ENCODE data around the gene MSMB. TPM values are rescaled to one million over a fixed set of nuclear protein-coding genes. Genes with fewer than 3 reads are reported as not detected.

The MSMB gene
- total RNA-seq, 1 experiment from 2014 or later, result not detected

DNA sequence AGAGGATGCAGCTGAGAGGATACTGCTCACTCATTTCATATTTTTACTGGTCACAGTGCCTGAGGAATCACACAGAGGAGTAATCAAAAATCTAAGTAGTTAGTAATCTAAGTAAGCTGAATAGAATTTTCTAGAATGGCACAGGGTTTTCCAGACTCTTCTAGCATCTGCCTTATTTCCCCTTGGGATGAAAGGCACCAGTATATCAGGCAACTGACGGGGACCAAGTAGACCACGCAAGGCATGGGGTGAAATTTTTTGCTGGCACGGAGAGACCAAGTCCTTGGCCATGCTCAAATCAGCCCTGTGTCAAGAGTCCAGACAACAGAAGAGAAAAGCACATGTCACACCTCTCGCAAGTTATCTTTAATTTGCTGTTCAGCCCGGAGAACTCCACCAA lies 29.9 kb downstream of the MSMB start:
- POLR2A ChIA-PET, result no interaction called here
- DNase-seq (ENCODE audit: low spot score) (no peak), ATAC-seq (no peak)
- Mint-ChIP-seq H3K9me3 (no peaks in the 10 kb centered on the region), H3K4me1 (peaks cover 20% of the 10 kb centered on the region), H3K27me3 (ENCODE audit: low read depth) (no peaks in the 10 kb centered on the region), H3K27ac (no peak overlapping the region), H3K36me3 (peaks cover 29% of the 10 kb centered on the region), H3K4me3 (no peak overlapping the region)
- CTCF ChIA-PET, result no interaction called here
- TF ChIP-seq MXD4 (CRISPR knock-in tag; IDR thresholded peaks at IDR 0.05; ENCODE audit: borderline replicate concordance), result no peak
- no peak for TF ChIP-seq ZNF396 (CRISPR knock-in tag; IDR thresholded peaks at IDR 0.05; ENCODE audit: borderline replicate concordance)
- TF ChIP-seq, protein P1, sequence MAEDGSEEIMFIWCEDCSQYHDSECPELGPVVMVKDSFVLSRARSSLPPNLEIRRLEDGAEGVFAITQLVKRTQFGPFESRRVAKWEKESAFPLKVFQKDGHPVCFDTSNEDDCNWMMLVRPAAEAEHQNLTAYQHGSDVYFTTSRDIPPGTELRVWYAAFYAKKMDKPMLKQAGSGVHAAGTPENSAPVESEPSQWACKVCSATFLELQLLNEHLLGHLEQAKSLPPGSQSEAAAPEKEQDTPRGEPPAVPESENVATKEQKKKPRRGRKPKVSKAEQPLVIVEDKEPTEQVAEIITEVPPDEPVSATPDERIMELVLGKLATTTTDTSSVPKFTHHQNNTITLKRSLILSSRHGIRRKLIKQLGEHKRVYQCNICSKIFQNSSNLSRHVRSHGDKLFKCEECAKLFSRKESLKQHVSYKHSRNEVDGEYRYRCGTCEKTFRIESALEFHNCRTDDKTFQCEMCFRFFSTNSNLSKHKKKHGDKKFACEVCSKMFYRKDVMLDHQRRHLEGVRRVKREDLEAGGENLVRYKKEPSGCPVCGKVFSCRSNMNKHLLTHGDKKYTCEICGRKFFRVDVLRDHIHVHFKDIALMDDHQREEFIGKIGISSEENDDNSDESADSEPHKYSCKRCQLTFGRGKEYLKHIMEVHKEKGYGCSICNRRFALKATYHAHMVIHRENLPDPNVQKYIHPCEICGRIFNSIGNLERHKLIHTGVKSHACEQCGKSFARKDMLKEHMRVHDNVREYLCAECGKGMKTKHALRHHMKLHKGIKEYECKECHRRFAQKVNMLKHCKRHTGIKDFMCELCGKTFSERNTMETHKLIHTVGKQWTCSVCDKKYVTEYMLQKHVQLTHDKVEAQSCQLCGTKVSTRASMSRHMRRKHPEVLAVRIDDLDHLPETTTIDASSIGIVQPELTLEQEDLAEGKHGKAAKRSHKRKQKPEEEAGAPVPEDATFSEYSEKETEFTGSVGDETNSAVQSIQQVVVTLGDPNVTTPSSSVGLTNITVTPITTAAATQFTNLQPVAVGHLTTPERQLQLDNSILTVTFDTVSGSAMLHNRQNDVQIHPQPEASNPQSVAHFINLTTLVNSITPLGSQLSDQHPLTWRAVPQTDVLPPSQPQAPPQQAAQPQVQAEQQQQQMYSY (CRISPR knock-in tag; IDR thresholded peaks at IDR 0.05), result no peak
- TF ChIP-seq, protein P2, sequence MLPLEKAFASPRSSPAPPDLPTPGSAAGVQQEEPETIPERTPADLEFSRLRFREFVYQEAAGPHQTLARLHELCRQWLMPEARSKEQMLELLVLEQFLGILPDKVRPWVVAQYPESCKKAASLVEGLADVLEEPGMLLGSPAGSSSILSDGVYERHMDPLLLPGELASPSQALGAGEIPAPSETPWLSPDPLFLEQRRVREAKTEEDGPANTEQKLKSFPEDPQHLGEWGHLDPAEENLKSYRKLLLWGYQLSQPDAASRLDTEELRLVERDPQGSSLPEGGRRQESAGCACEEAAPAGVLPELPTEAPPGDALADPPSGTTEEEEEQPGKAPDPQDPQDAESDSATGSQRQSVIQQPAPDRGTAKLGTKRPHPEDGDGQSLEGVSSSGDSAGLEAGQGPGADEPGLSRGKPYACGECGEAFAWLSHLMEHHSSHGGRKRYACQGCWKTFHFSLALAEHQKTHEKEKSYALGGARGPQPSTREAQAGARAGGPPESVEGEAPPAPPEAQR (CRISPR knock-in tag; IDR thresholded peaks at IDR 0.05), result no peak
- TF ChIP-seq, protein P3, sequence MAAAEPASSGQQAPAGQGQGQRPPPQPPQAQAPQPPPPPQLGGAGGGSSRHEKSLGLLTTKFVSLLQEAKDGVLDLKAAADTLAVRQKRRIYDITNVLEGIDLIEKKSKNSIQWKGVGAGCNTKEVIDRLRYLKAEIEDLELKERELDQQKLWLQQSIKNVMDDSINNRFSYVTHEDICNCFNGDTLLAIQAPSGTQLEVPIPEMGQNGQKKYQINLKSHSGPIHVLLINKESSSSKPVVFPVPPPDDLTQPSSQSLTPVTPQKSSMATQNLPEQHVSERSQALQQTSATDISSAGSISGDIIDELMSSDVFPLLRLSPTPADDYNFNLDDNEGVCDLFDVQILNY (CRISPR knock-in tag; IDR thresholded peaks at IDR 0.05), result no peak
- TF ChIP-seq, protein P4, sequence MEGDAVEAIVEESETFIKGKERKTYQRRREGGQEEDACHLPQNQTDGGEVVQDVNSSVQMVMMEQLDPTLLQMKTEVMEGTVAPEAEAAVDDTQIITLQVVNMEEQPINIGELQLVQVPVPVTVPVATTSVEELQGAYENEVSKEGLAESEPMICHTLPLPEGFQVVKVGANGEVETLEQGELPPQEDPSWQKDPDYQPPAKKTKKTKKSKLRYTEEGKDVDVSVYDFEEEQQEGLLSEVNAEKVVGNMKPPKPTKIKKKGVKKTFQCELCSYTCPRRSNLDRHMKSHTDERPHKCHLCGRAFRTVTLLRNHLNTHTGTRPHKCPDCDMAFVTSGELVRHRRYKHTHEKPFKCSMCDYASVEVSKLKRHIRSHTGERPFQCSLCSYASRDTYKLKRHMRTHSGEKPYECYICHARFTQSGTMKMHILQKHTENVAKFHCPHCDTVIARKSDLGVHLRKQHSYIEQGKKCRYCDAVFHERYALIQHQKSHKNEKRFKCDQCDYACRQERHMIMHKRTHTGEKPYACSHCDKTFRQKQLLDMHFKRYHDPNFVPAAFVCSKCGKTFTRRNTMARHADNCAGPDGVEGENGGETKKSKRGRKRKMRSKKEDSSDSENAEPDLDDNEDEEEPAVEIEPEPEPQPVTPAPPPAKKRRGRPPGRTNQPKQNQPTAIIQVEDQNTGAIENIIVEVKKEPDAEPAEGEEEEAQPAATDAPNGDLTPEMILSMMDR (IDR thresholded peaks at IDR 0.05), result no peak
- TF ChIP-seq ZNF671 (CRISPR knock-in tag; IDR thresholded peaks at IDR 0.05), result no peak
- TF ChIP-seq CREM (CRISPR knock-in tag; IDR thresholded peaks at IDR 0.05), result no peak
- TF ChIP-seq, protein P5, sequence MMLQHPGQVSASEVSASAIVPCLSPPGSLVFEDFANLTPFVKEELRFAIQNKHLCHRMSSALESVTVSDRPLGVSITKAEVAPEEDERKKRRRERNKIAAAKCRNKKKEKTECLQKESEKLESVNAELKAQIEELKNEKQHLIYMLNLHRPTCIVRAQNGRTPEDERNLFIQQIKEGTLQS (CRISPR knock-in tag; conservative IDR thresholded peaks at IDR 0.05), result no peak
- TF ChIP-seq FOXJ3 (CRISPR knock-in tag; IDR thresholded peaks at IDR 0.05; ENCODE audit: borderline replicate concordance), result no peak
- TF ChIP-seq, protein P6, sequence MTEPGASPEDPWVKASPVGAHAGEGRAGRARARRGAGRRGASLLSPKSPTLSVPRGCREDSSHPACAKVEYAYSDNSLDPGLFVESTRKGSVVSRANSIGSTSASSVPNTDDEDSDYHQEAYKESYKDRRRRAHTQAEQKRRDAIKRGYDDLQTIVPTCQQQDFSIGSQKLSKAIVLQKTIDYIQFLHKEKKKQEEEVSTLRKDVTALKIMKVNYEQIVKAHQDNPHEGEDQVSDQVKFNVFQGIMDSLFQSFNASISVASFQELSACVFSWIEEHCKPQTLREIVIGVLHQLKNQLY (CRISPR knock-in tag; IDR thresholded peaks at IDR 0.05), result no peak
- no peak for TF ChIP-seq KAT7 (CRISPR knock-in tag; IDR thresholded peaks at IDR 0.05; ENCODE audit: borderline replicate concordance)
- TF ChIP-seq, protein P7, sequence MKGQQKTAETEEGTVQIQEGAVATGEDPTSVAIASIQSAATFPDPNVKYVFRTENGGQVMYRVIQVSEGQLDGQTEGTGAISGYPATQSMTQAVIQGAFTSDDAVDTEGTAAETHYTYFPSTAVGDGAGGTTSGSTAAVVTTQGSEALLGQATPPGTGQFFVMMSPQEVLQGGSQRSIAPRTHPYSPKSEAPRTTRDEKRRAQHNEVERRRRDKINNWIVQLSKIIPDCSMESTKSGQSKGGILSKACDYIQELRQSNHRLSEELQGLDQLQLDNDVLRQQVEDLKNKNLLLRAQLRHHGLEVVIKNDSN (CRISPR knock-in tag; IDR thresholded peaks at IDR 0.05), result no peak
- TF ChIP-seq JAZF1 (CRISPR knock-in tag; IDR thresholded peaks at IDR 0.05), result no peak
- no peak for TF ChIP-seq NFYB (CRISPR knock-in tag; conservative IDR thresholded peaks at IDR 0.05; ENCODE audit: low read depth)
- no peak for TF ChIP-seq FOXP1 (CRISPR knock-in tag; IDR thresholded peaks at IDR 0.05; ENCODE audit: borderline replicate concordance)
- TF ChIP-seq SOX15 (CRISPR knock-in tag; IDR thresholded peaks at IDR 0.05), result no peak
